NCI-H226 (cell line): ENCODE results near the gene SMR3A.
A peak's percentile ranks its signal among the peaks of the same experiment; 100 is the strongest.

Source experiments
- DNase-seq: peaks from one replicate; pipeline ENCODE4 v3.0.0-alpha.2; 2015

Gene SMR3A

GRCh38 chr4:70360460-70360859 lies at the start of gene SMR3A:
SMR3A (plus strand) TSS chr4:70360760; CDS start chr4:70362116, 1,356 bp downstream.
- no peak for DNase-seq

DNA sequence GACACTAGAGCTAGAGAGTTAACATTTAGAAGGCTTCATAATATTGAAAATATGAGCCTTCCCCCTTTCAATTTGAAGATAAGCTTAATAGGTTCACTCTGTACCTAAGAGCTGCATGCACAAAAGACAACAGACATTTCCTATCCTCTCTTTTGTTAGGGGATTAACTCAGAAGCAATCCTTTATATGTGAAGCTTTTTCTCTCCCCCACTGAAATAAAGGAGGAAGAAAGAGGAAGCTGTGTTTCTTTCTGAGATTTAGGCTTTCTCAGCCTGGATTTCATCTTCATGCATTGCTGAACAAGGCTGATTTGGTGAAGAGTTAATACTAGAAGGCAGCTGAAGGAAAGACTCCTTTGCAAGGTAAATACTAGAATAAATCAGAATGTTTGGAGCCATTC lies 46.8 kb upstream of the SMR3A start:
- DNase-seq: no peak

DNA sequence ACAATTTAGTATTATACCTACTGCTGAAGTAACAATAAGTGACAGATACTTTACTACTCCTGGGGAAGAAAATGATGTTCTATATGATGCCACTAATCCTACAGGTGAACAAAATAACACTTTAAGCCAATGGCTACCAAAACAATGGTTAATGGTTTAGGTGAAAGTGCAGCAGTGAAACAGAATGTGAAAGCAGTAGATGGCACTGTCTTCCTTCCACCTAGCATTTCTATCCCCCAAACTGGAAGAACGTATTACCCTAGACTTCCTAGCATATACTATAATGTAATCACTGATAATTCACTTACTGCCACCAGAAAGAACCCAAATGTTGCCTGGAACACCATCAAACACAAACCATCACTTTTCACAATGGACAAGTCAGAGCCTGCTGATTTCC lies 44.6 kb upstream of the SMR3A start:
- no peak for DNase-seq

DNA sequence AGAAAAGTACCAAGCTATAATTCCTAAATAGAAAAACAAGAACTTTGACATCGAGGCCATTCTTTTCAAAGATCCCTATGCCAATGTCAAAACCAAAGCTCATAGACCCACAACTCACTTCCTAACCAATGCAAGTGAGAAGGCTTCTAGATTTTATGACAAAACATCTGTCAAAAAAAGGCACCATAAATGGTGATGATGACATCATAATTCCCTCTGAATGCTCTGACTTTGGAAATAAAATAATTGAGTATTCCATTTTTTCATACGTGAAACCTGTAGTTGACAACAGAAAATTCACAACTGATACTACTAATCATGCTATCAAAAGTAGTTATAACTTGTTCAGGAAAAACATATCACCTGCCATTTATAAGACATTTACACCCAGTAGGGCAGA lies 34.5 kb upstream of the SMR3A start:
- no peak for DNase-seq

GRCh38 chr4:70334681-70335080 lies 25.9 kb upstream of the SMR3A start, which contains the start of gene CABS1:
CABS1 (plus strand) TSS chr4:70334981; CDS start chr4:70335040, 59 bp downstream.
- no peak for DNase-seq

DNA sequence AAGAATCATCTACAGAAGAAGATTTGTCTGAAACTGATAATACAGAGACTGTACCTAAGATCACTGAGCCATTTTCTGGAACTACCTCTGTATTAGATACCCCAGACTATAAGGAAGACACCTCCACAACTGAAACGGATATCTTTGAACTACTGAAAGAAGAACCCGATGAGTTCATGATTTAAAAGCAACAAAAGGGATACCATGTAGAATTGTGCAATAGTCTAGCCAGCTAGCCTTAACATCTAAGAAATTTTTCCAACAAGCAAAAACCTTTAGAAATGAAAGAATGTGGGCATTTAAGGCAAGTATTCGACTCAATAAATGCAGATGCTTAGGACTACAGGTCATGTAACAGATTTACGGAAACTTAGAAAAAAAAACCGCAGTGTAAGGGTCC lies 24.5 kb upstream of the SMR3A start:
- no peak for DNase-seq

- no peak for DNase-seq
Observed at GRCh38 chr4:70337886-70338420, 22.6 kb upstream of the SMR3A start.

DNA sequence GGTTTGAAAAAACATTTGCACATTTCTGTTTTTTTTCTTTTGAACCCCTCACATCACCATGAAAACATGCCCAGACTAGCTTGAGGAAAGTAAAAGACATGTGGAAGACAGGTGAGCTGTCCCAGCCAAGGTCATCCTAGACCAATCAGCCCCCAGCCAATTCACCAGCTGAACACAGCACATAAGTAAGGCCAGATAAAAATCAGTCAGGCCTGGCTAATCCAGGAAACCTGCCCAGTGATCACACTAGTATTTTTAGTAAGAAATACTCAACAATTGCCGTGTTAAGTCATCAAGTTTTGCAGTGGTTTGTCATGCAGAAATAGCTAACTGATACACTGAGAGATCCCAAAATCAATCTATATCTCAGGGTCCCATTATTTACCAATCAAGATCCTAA lies 4.4 kb upstream of the SMR3A start:
- DNase-seq: no peak

GRCh38 chr4:70359115-70359661 lies 1.4 kb upstream of the SMR3A start:
- DNase-seq: no peak

GRCh38 chr4:70364002-70364401 lies 3.4 kb downstream of the SMR3A start:
- no peak for DNase-seq

GRCh38 chr4:70365479-70365878 lies 4.9 kb downstream of the SMR3A start:
- DNase-seq: peak; percentile 30

GRCh38 chr4:70367813-70368212 lies 7.3 kb downstream of the SMR3A start:
- DNase-seq: peak; percentile 9

DNA sequence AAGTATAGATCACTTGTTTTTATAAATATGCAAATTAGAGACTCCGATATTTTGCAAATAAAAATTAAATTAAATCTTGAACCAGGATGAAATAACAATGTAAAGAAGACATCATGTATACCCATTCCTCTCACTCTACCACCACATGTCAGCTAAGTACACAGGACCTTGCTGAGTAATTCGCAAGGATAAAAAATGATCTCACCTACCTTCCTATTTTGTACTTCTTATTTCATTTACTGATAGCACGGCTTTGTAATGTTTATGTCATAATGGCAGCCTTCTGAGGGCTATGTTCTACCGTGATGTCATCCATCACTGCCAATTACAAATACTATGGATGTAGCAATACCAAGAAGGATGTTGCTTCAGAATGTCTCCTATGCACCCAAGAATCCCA lies 11.4 kb downstream of the SMR3A start:
- no peak for DNase-seq

GRCh38 chr4:70372760-70373159 lies 12.2 kb downstream of the SMR3A start:
- DNase-seq: no peak

DNA sequence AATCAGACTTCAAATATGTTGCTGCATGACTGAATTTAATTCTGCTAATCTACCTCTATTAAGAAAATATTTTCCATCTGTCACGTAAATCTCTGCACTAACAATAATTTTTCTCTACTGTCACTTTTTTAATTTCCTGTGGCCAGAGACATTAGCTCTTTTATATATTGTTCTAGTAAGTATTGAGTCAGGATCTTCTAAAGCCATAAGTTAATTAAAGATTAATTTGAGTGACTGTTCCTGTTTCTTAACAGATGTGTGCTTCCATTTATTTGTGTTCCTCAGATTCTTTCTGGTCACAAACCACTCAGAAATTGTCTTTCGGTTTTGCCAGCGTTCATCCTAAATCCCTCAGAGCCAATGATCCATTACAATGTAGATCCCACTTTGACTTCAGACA lies 20.0 kb downstream of the SMR3A start:
- no peak for DNase-seq

- no peak for DNase-seq
Observed at GRCh38 chr4:70382691-70383181, 22.2 kb downstream of the SMR3A start, which contains the start of gene SMR3B. SMR3B (plus strand) TSS chr4:70383131; CDS start chr4:70384511, 1,380 bp downstream.

DNA sequence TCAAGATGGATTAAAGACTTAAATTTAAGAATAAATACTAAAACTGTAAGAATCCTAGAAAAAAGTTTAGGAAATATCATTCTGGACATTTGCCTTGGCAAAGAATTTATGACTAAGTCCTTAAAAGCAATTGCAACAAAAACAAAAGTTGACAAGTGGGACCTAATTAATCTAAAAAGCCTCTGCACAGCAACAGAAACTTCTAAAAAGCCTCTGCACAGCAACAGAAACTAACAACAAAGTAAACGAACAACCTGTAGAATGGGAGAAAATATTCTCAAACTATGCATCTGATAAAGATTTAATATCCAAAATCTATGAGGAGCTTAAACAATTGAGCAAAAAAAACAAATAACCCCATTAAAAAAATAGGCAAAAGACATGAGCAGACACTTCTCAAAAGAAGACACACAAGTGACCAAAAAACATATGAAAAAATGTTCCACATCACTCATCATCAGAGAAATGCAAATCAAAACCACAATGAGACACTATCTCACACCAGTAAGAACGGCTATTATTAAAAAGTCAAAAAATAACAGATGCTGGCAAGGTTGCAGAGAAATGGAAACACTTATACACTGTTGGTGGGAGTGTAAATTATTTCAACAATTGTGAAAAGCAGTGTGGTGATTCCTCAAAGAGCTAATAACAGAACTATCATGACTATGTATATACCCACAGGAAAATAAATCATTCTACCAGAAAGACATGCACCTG lies 31.7 kb downstream of the SMR3A start:
- no peak for DNase-seq

- DNase-seq: no peak
Observed at GRCh38 chr4:70397580-70397979, 37.0 kb downstream of the SMR3A start, which contains the start of gene OPRPN. OPRPN (plus strand) TSS chr4:70397940; CDS start chr4:70399286, 1,346 bp downstream.

DNA sequence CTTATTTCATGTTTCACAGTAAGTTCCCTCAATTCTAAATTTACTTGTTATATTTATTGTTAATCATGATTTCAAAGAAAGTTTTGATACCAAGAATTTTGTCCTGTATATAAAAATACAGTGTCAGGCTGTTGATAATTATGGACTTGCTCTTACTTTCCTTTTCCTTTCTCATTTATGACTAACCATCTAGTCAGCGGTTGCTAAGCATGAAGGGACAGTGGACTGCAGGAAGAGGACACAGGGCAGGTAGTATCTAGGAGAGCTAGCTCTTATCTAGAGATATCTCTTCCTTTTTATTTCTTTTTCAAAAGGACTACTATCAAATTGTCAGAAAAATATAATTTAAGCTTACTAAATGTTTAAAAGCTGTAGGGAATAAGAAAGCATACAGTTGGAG lies 38.8 kb downstream of the SMR3A start:
- no peak for DNase-seq

DNA sequence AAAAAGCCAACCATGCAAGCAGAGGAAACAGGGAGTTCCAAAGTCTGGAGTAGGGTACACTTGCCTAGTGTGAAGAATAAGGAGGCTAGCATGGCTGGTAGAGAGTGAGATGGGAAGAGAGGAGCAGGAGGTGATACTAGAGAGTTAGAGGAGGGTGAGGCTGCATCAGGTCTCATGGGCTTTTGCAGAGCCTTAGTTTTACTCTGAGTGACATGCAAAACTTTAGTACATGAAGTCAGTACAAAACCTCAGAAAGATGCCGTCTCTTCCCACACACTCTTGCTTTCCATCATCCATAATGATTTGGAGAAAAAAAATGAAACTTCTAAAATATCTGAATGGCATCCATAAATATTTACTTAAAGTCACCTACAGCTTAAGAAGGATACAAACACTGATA lies 42.2 kb downstream of the SMR3A start:
- no peak for DNase-seq

DNA sequence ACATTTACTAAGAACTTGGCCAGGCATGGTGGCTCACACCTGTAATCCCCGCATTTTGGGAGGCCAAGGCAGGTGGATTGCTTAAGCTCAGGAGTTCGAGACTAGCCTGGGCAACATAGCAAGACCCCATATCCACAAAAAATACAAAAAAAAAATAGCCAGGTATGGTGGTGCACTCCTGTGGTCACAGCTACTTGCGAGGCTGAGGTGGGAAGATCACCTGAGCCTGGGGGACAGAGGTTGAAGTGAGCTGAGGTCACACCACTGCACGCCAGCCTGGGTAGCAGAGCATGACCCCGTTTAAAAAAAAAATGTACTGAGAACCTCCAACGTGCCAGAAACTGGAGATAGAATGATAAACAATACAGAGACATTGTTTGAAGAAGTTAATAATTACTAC lies 45.2 kb downstream of the SMR3A start:
- DNase-seq: no peak
